Globus pallidus (tissue), 1 donor: ENCODE data around the gene PCCB.
"Not testable (repeated sequence)": the region's sequence is repeated elsewhere in the genome, so short reads cannot be mapped to it uniquely, and the experiment has no call there.

Experiments used
- DNase-seq: peaks from one replicate; pipeline ENCODE4 v3.0.0-alpha.2; 2015; ENCODE audit warnings: low spot score

The PCCB gene

DNA sequence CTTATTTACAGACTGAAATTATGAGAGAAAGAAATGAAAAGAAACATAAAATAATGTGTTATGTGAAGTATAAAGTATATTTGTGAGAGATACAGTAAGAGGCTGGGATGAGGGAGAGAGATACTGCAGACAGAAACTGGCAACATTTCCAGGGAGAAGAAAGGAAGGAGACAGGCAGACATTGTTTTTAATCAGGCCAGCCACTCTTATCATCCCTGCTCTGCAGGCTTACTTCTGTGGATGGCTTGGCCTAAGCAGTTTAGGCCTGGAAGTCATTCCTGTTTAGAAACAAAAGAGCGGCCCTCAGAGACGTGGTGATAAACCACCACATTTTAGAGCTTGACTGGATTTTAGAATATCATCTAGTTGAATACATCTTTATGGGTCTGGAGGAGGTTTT, 12.4 kb downstream of the PCCB start:
- DNase-seq = peak; percentile 58

DNA sequence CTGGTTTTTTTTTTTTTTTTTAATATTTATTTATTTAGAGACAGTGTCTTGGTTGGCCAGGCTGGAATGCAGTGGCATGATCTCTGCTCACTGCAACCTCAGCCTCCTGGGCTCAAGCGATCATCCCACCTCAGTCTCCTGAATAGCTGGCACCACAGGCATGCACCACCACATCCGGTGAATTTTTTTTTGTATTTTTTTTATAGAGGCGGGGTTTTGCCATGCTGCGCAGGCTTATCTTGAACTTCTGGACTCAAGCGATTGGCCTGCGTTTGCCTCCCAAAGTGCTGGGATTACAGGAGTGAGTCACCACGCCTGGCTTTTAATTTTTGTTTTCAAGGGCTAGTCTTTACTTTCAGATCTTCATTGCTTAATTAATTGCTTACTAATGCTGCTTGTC, 13.1 kb downstream of the PCCB start:
- no peak for DNase-seq

- not testable (repeated sequence) for DNase-seq
Measured at GRCh38 chr3:136266468-136267125, 16.5 kb downstream of the PCCB start.

DNA sequence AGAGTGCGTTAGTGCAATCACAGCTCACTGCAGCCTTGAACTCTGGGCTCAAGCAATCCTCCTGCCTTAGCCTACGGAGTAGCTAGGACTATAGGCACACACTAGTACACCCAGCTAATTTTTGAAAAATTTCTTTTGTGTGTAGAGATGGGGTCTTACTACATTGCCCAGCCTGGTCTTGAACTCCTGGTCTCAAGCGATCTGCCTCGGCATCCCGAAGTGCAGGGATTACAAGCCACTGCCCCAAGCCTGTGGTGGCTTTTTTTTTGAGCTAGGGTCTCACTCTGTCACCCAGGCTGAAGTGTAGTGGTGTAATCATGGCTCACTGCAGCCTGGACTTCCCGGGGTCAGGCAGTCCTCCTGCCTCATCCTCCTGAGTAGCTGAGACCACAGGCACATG, 17.1 kb downstream of the PCCB start:
- no peak for DNase-seq

- DNase-seq = no peak
Measured at GRCh38 chr3:136270179-136270578, 20.0 kb downstream of the PCCB start.

GRCh38 chr3:136271626-136272025, 21.5 kb downstream of the PCCB start:
- not testable (repeated sequence) for DNase-seq

- DNase-seq = no peak
Measured at GRCh38 chr3:136276049-136276755, 26.1 kb downstream of the PCCB start.

DNA sequence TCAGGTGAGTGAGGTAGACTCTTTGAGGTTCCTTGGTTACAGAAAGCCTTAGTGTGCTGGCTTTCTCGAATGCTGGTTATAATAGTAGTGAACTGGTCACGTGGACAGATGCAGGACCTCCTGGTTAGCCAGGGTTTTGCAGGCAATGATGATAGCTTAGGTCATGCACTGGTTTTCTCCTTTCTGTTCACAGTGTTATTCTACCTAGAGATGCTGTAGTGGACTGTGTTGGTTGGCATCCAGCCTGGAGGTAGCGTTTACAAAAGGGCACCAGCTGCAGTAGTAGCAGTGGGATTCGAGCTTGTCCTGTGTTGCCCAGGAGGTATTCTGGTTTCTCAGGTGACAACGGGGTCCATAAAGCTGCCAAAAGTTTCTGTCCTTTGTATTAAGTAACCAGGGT, 27.0 kb downstream of the PCCB start:
- DNase-seq = no peak

DNA sequence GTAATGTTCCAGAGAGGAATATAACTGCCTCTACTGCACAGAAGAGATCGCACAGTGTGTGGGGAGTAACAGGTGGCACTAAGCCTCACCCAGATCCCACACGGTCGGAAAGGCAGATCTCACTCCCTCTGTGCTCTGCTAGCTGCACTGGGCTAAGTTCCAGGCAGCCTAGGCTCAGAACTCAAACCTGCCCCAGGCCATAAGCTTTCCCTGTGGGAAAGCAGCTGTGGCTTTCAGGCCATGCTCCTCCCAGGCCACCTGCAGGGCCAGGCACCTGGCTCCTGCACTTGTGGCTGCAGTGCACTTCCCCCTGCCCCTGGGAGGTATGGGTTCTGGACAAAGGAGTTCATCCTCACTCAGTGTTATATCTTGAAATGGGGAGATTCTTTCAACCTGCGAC, 27.5 kb downstream of the PCCB start:
- no peak for DNase-seq

DNA sequence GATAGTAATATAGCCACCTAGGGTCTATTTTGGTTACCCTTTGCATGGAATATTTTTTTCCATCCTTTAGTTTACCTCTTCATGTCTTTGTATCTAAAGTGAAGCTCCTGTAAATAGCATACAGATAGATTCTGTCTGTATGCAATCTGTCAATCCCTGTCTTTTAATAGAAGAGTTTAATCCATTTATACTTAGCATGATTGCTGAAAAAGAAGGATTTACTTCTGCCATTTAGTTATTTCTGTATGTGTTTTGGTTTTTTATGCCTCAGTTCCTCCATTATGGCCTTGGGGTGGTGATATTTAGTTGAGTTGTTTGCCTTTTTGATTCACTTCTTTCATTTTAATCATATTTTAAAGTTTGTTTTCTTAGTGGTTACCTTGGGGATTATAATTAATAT, 29.0 kb downstream of the PCCB start:
- no peak for DNase-seq

GRCh38 chr3:136280961-136281360, 30.8 kb downstream of the PCCB start:
- no peak for DNase-seq

DNA sequence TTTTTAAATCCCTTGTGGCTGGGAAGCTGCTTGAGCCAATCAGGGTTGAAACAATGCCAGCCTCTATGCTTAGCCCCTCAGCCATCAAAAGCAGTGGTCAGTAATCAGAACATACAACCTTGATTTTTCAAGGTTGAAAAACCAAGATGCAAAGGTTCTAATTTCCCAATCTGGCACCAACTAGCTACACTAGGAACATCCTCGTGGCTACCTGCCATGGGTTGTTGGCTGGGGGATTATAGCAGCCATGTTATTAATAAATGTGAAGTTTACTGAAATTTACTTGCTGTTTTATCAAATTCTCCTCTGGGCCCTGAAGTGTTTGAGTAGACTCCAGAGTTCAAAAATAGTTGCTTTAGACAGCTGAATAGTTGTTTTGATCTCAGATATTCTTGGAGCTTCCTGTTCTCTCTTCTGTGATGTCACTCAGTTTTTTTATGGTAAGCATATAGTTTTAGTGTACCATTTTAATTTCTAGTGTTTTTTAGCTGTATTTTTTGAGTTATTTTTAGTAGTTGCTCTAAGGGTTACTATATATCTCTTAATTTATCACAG, 31.9 kb downstream of the PCCB start:
- no peak for DNase-seq

- no peak for DNase-seq
Measured at GRCh38 chr3:136283627-136284026, 33.5 kb downstream of the PCCB start.

DNA sequence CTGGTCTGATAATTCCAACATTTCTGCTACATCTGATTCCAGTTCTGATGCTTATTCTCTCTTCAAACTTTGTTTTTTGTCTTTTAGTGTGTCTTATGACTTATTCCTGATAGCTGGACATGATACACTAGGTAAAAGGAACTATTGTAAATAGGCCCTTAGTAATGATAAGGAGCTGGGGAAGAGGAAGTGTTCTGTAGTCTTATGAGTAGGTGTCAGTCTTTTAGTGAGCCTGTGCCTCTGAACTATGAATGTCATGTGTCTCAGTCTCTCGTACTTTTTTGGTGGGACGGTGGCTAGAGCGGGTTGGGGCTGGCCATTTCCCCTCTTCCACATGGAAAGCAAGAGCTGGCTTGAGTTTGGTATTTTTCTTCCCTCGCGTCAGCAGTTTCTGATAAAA, 41.2 kb downstream of the PCCB start:
- DNase-seq = no peak

- DNase-seq = no peak
Measured at GRCh38 chr3:136292500-136292899, 42.4 kb downstream of the PCCB start.

DNA sequence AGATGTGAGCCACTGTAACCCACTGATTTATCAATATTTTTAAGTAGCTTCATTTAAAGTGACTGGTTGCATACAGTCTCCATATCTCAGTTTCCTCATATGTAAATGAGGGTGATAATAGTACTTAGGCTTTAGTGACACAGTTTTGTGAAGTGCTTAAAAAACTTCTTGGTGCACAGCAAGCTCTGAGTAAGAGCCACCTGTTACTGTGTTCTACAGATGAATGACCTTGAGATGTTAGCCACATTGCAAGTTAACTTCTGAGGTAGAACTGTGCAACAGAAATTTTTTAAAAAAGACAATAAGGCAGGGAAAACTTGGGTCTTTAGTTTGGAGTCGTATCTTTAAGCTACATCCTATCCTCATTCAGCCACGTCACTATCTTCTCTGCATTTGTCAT, 43.1 kb downstream of the PCCB start:
- DNase-seq = no peak

DNA sequence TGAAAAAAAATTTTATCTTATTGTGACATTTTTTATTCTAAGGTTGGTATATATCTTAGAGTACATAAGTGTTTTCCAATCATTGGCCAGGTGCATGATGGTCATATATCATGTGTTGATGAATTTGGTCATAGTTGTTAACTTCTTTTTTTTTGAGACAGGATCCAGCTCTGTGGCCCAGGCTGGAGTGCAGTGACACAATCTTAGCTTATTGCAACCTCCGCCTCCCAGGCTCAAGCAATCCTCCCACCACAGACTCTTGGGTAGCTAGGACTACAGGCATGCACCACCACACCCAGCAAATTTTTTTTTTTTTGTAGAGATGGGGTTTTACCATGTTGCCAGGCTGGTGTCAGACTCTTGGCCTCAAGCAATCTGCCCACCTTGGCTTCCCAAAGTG, 44.0 kb downstream of the PCCB start:
- no peak for DNase-seq

- DNase-seq = no peak
Measured at GRCh38 chr3:136296960-136297359, 46.8 kb downstream of the PCCB start.

- no peak for DNase-seq
Measured at GRCh38 chr3:136297826-136298225, 47.7 kb downstream of the PCCB start.

DNA sequence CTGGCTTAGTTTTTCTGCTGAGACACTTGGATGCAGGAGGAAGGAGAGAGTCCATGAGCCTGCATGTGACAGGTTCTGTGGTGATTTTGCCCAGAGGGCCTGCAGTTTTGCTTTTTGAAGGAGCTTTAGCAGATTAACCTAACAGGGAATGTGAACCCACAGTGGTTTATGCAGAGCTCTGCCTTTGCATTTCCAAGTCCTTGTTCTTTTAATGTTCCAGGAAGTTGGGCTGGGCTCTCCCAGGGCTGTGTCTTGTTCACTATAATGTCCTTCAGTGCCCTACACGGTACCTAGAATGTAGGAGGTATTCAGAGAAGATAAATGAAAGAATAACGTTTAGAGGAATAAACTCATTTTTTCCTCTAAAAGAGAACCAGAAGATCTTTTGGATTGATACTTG, 50.3 kb downstream of the PCCB start:
- no peak for DNase-seq

- no peak for DNase-seq
Measured at GRCh38 chr3:136305879-136306278, 55.7 kb downstream of the PCCB start.

- DNase-seq = no peak
Measured at GRCh38 chr3:136311261-136311660, 61.1 kb downstream of the PCCB start.

GRCh38 chr3:136311968-136312367, 61.8 kb downstream of the PCCB start:
- no peak for DNase-seq

DNA sequence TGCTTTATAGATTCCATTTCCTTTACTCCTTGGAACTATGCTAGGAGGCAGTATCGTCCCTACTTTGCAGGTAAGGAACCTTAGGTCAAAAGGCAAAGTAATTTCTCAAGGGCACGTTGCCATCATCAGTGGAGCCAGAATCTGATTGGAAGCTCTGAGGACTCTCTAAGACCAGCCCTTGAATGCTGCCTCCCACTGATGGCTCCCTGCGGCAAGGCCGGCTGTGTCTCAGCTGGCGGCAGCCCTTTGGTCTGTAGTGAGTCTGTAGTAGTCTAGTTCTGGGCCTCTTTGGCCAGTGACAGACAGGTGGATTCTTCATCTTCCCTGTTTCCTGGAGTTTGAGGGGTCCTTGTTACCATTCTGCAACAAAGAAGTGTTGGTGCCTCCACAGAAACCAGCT, 76.2 kb downstream of the PCCB start:
- DNase-seq = no peak
